Chondrocyte (in vitro differentiated cells): ENCODE data around the gene PDCD7. TPM values are rescaled to one million over a fixed set of nuclear protein-coding genes. Genes with fewer than 3 reads are reported as not detected.

Experiments used
- DNase-seq: peaks from one replicate; pipeline ENCODE4 v3.0.0; 2021; ENCODE audit warnings: mixed read lengths, low spot score
- H3K27ac Mint-ChIP-seq: one replicate; pipeline ENCODE4 v1.8.0; 2021; ENCODE audit warnings: mild to moderate bottlenecking, moderate library complexity, mixed read lengths; ENCODE audit not compliant: unreplicated experiment
- H3K27me3 Mint-ChIP-seq: 2 replicates; pipeline ENCODE4 v1.8.0; 2021; ENCODE audit warnings: low read depth, mixed read lengths
- H3K36me3 Mint-ChIP-seq: 2 replicates; pipeline ENCODE4 v1.8.0; 2021; ENCODE audit warnings: low read depth, mixed read lengths
- H3K4me1 Mint-ChIP-seq: 2 replicates; pipeline ENCODE4 v1.8.0; 2021; ENCODE audit warnings: low read depth, mild to moderate bottlenecking, mixed read lengths
- H3K4me3 Mint-ChIP-seq: one replicate; pipeline ENCODE4 v1.8.0; 2021; ENCODE audit warnings: mild to moderate bottlenecking, moderate library complexity, mixed read lengths; ENCODE audit not compliant: unreplicated experiment
- H3K9me3 Mint-ChIP-seq: 2 replicates; pipeline ENCODE4 v1.8.0; 2021; ENCODE audit warnings: low read depth, mixed read lengths
- CTCF ChIP-seq: fragments of 200-600 bp; sonication (generic); IDR thresholded peaks from 2 replicates; pipeline ENCODE4 v1.5.0; 2021; ENCODE audit warnings: antibody characterized with exemption, mild to moderate bottlenecking, moderate library complexity
- total RNA-seq: library from RNA; stranded (reverse); gene quantifications from 3 replicates; pipeline ENCODE4 v1.2.1, GENCODE V29; 2021

PDCD7 gene
- total RNA-seq, 1 donor from 2014 or later: 14.7 TPM

DNA sequence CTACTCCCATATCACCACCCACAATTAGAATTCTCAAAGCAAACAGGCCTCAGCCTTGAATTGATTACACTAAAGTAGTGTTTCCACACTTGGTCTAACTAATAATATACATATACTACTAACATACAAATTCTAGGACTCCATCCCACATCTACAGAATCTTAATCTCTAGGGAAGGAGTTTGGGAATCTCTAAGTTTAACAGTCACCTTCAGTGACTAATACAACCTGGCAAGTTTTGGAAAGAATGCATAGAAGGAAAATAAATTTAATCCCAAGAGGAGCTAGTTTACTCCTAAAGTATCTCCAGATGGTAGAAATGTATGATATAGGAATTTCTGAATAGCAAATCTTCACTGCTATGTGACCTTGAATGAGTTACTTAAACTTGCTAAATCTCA lies 42.4 kb upstream of the PDCD7 start:
- H3K27me3 Mint-ChIP-seq: no peaks in the 10 kb centered on the region
- no peak for TF ChIP-seq CTCF
- no peak overlapping the region for H3K27ac Mint-ChIP-seq
- no peaks in the 10 kb centered on the region for H3K9me3 Mint-ChIP-seq
- peaks cover 9% of the 10 kb centered on the region for H3K36me3 Mint-ChIP-seq
- no peak for DNase-seq
- no peak overlapping the region for H3K4me3 Mint-ChIP-seq
- peaks cover 14% of the 10 kb centered on the region for H3K4me1 Mint-ChIP-seq

DNA sequence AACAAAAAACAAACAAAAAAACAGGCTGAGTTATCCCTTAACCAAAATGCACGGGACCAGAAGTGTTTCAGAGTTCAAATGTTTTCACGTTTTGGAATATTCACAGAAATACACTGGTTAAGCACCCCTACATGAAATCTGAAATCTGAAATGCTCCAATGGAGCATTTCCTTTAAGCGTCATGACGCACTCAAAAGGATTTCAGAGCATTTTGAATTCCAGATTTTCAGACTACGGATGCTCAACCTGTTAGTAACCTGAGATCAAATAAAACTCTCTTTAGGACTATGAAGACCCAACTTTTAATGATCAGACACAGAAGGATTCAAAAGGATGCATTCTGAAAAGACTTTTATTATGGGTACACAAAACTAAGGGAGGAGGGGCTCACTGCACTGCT lies 41.9 kb upstream of the PDCD7 start:
- Mint-ChIP-seq H3K36me3 (peaks cover 9% of the 10 kb centered on the region), H3K4me3 (no peak overlapping the region)

GRCh38 chr15:65174509-65174908 lies 40.9 kb upstream of the PDCD7 start:
- TF ChIP-seq CTCF: no peak
- no peak overlapping the region for H3K4me3 Mint-ChIP-seq
- no peaks in the 10 kb centered on the region for H3K9me3 Mint-ChIP-seq
- no peak overlapping the region for H3K27ac Mint-ChIP-seq
- H3K27me3 Mint-ChIP-seq: no peaks in the 10 kb centered on the region
- DNase-seq: no peak
- peaks cover 10% of the 10 kb centered on the region for H3K4me1 Mint-ChIP-seq
- peaks cover 9% of the 10 kb centered on the region for H3K36me3 Mint-ChIP-seq

More for the DNA sequence above, 41.9 kb upstream of the PDCD7 start:
- Mint-ChIP-seq H3K27ac (no peak overlapping the region), H3K9me3 (no peaks in the 10 kb centered on the region), H3K4me1 (peaks cover 13% of the 10 kb centered on the region), H3K27me3 (no peaks in the 10 kb centered on the region)
- no peak for DNase-seq
- TF ChIP-seq CTCF: no peak

DNA sequence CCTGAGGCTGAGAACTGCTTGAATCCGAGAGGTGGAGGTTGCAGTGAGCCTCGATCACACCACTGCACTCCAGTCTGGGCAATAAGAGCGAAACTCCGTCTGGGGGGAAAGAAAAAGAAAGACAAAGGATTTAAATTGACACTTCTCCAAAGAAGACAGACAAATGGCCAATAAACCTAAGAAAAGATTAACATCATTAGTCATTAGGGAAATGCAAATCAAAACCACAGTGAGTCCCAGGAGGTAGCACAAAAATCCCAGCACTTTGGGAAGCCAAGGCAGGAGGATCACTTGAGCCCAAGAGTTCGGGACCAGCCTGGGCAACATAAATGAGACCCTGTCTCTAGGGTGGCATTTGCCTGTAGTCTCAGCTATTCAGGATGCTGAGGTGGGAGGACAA lies 38.9 kb upstream of the PDCD7 start:
- TF ChIP-seq CTCF: no peak
- no peak for DNase-seq
- Mint-ChIP-seq H3K36me3 (peaks cover 5% of the 10 kb centered on the region), H3K27me3 (no peaks in the 10 kb centered on the region), H3K27ac (no peak overlapping the region), H3K4me1 (peaks cover 10% of the 10 kb centered on the region), H3K9me3 (no peaks in the 10 kb centered on the region), H3K4me3 (no peak overlapping the region)

DNA sequence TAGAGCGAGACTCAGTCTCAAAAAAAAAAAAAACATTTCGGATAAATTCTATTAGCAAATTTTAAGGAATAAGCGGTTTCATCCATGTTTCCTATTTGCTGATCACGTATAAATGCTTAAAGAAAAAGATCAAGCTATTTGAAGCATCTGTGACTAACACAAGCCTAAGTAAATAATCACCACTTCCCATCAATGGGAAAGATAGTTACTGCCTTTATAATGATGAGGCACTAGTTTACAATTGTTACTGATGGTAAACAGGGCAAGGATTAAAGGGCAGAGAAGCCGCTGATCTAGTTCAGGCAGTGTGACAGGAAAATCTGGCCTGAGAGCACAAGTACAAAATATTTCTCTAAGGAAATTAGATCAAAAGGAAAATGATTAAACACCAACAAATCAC lies 37.8 kb upstream of the PDCD7 start:
- no peak for DNase-seq
- Mint-ChIP-seq H3K27me3 (no peaks in the 10 kb centered on the region), H3K9me3 (no peaks in the 10 kb centered on the region), H3K36me3 (peaks cover 5% of the 10 kb centered on the region), H3K4me3 (no peak overlapping the region), H3K4me1 (peaks cover 10% of the 10 kb centered on the region), H3K27ac (peak overlapping the region; percentile 45)
- no peak for TF ChIP-seq CTCF
